CD8-positive, alpha-beta memory T cell (primary cell): ENCODE data around the gene ACSM6. TPM values are rescaled to one million over a fixed set of nuclear protein-coding genes. Genes with fewer than 3 reads are reported as not detected.

ENCODE experiments used
- CTCF ChIA-PET: fragments of 350-600 bp; sonication (Branson Sonifier 250); formaldehyde crosslinking; loops from one replicate; lab custom pipeline; 2021; ENCODE audit warnings: antibody characterized with exemption; lab: Charles Lee
- POLR2A ChIA-PET: fragments of 350-600 bp; sonication (Branson Sonifier 250); formaldehyde crosslinking; loops from one replicate; lab custom pipeline; 2021; ENCODE audit warnings: antibody characterized with exemption; lab: Charles Lee
- DNase-seq, 5 donors: peaks; one replicate each; pipeline versions ENCODE4 v3.0.0 to v3.0.0-alpha.2; 2020 to 2022; ENCODE audit warnings: mixed read lengths in 1 of 5
- H3K27ac ChIP-seq: one replicate; pipeline ENCODE4 v1.7.0; 2013; ENCODE audit warnings: low read depth, mild to moderate bottlenecking, low read length, moderate library complexity
- H3K27me3 ChIP-seq: 2 replicates; pipeline ENCODE4 v1.7.0; 2013; ENCODE audit warnings: low read length, mild to moderate bottlenecking; ENCODE audit not compliant: insufficient read depth, poor library complexity, severe bottlenecking
- H3K36me3 ChIP-seq: 2 replicates; pipeline ENCODE4 v1.7.0; 2013; ENCODE audit warnings: mild to moderate bottlenecking, low read length, moderate library complexity; ENCODE audit not compliant: insufficient read depth
- H3K4me1 ChIP-seq: 2 replicates; pipeline ENCODE4 v1.7.0; 2013; ENCODE audit warnings: mild to moderate bottlenecking, low read length, moderate library complexity; ENCODE audit not compliant: insufficient read depth
- H3K4me3 ChIP-seq: 2 replicates; pipeline ENCODE4 v1.7.0; 2013; ENCODE audit warnings: mild to moderate bottlenecking, low read length
- H3K9me3 ChIP-seq: 2 replicates; pipeline ENCODE4 v1.7.0; 2013; ENCODE audit warnings: mild to moderate bottlenecking, low read length
- H3K27ac Mint-ChIP-seq, 8 donors: one replicate each; pipeline ENCODE4 v1.8.0; 2020 to 2021; ENCODE audit warnings: mixed read lengths in 8 of 8, mild to moderate bottlenecking in 6 of 8, inconsistent platforms in 3 of 8, moderate library complexity in 3 of 8
- H3K27me3 Mint-ChIP-seq, 2 donors: one replicate each; pipeline ENCODE4 v1.8.0; 2020 to 2021; ENCODE audit warnings: mixed read lengths in 2 of 2, mild to moderate bottlenecking in 1 of 2, moderate library complexity in 1 of 2
- H3K36me3 Mint-ChIP-seq, 3 donors: one replicate each; pipeline ENCODE4 v1.8.0; 2020 to 2021; ENCODE audit warnings: mixed read lengths in 3 of 3, inconsistent platforms in 1 of 3, mild to moderate bottlenecking in 1 of 3
- H3K4me1 Mint-ChIP-seq, 3 donors: one replicate each; pipeline ENCODE4 v1.8.0; 2020 to 2021; ENCODE audit warnings: mixed read lengths in 3 of 3, inconsistent platforms in 1 of 3, mild to moderate bottlenecking in 1 of 3
- H3K4me3 Mint-ChIP-seq, 7 donors: one replicate each; pipeline ENCODE4 v1.8.0; 2020 to 2021; ENCODE audit warnings: mixed read lengths in 7 of 7, mild to moderate bottlenecking in 6 of 7, moderate library complexity in 4 of 7, inconsistent platforms in 2 of 7
- H3K9me3 Mint-ChIP-seq, 5 donors: one replicate each; pipeline ENCODE4 v1.8.0; 2020 to 2022; ENCODE audit warnings: mixed read lengths in 5 of 5, mild to moderate bottlenecking in 3 of 5, moderate library complexity in 2 of 5, inconsistent platforms in 1 of 5
- polyA plus RNA-seq: library from polyadenylated mRNA; unstranded; fragments of 300-500 nt; fragmentation: Illumina TruSeq; gene quantifications from one replicate; pipeline ENCODE4 v1.2.3, GENCODE V29; 2021
- total RNA-seq, 2 experiments: library from RNA; stranded (reverse); gene quantifications; one replicate each; pipeline ENCODE4 v1.2.3, GENCODE V29; 2021

The ACSM6 gene
- total RNA-seq (not detected), polyA plus RNA-seq (not detected)

GRCh38 chr10:95193944-95194343, at the start of gene ACSM6:
Gene ACSM6, plus strand, starts transcription at chr10:95194238. Its CDS starts 248 bp downstream, at chr10:95194486.
- Mint-ChIP-seq H3K36me3 (no peaks in the 10 kb centered on the region), H3K27me3 (peaks cover 0 to 12% of the 10 kb centered on the region in 2 donors), H3K9me3 (peaks cover 0 to 7% (median 0%) of the 10 kb centered on the region in 5 donors), H3K27ac (no peak within 1 kb of the TSS), H3K4me1 (no peaks in the 10 kb centered on the region), H3K4me3 (no peak within 1 kb of the TSS)
- H3K27ac ChIP-seq = no peak within 1 kb of the TSS
- H3K4me1 ChIP-seq = no peaks in the 10 kb centered on the region
- no peaks in the 10 kb centered on the region for H3K27me3 ChIP-seq
- DNase-seq = no peak
- POLR2A ChIA-PET = no interaction called here
- no peak within 1 kb of the TSS for H3K4me3 ChIP-seq
- H3K36me3 ChIP-seq = no peaks in the 10 kb centered on the region
- H3K9me3 ChIP-seq = no peaks in the 10 kb centered on the region
- CTCF ChIA-PET = no interaction called here

GRCh38 chr10:95168694-95169093, 25.3 kb upstream of the ACSM6 start:
- Mint-ChIP-seq H3K4me1 (no peaks in the 10 kb centered on the region), H3K4me3 (no peak overlapping the region), H3K9me3 (peaks cover 0 to 22% (median 10%) of the 10 kb centered on the region in 5 donors), H3K36me3 (no peaks in the 10 kb centered on the region), H3K27me3 (peaks cover 0 to 3% of the 10 kb centered on the region in 2 donors), H3K27ac (no peak overlapping the region)
- ChIA-PET POLR2A (no interaction called here), CTCF (no interaction called here)
- no peaks in the 10 kb centered on the region for H3K36me3 ChIP-seq
- DNase-seq = no peak
- H3K4me1 ChIP-seq = no peaks in the 10 kb centered on the region
- no peak overlapping the region for H3K27ac ChIP-seq
- no peaks in the 10 kb centered on the region for H3K9me3 ChIP-seq
- H3K4me3 ChIP-seq = no peak overlapping the region
- no peaks in the 10 kb centered on the region for H3K27me3 ChIP-seq

GRCh38 chr10:95169522-95169921, 24.5 kb upstream of the ACSM6 start:
- DNase-seq = no peak
- H3K27ac ChIP-seq = no peak overlapping the region
- H3K4me1 ChIP-seq = no peaks in the 10 kb centered on the region
- H3K4me3 ChIP-seq = no peak overlapping the region
- H3K27me3 Mint-ChIP-seq = peaks cover 0 to 3% of the 10 kb centered on the region in 2 donors
- no peak overlapping the region for H3K4me3 Mint-ChIP-seq
- no peaks in the 10 kb centered on the region for H3K4me1 Mint-ChIP-seq
- H3K27me3 ChIP-seq = no peaks in the 10 kb centered on the region
- H3K36me3 Mint-ChIP-seq = no peaks in the 10 kb centered on the region
- H3K9me3 ChIP-seq = no peaks in the 10 kb centered on the region
- H3K9me3 Mint-ChIP-seq = peaks cover 0 to 14% (median 4%) of the 10 kb centered on the region in 5 donors
- H3K36me3 ChIP-seq = no peaks in the 10 kb centered on the region
- CTCF ChIA-PET = no interaction called here
- POLR2A ChIA-PET = no interaction called here
- no peak overlapping the region for H3K27ac Mint-ChIP-seq

DNA sequence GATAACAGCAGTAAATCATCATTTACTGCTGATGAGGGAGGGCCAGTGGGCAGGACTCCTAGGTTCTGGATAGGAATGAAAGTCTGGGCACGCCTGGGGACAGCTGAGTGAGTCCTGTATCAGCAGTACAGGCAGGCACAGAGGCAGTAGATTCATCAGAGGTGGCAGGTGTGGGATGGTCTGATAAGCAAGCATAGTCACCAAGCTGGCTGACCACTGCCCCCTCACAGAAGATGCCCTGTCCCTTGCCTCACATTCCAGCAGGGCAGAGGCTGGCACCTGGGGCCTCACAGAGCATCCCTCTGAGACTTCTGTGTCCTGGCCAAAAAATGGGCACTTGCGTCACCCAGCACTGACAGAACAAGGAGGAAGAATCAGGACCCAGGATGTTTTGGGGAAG, 23.2 kb upstream of the ACSM6 start:
- Histone ChIP-seq H3K4me1 (no peaks in the 10 kb centered on the region), H3K27ac (no peak overlapping the region), H3K36me3 (no peaks in the 10 kb centered on the region), H3K9me3 (no peaks in the 10 kb centered on the region), H3K4me3 (no peak overlapping the region), H3K27me3 (no peaks in the 10 kb centered on the region)
- Mint-ChIP-seq H3K4me1 (no peaks in the 10 kb centered on the region), H3K27ac (no peak overlapping the region), H3K36me3 (no peaks in the 10 kb centered on the region), H3K9me3 (peaks cover 0 to 13% (median 2%) of the 10 kb centered on the region in 5 donors), H3K27me3 (peaks cover 3 to 5% of the 10 kb centered on the region in 2 donors), H3K4me3 (no peak overlapping the region)
- DNase-seq = no peak
- ChIA-PET CTCF (no interaction called here), POLR2A (no interaction called here)

DNA sequence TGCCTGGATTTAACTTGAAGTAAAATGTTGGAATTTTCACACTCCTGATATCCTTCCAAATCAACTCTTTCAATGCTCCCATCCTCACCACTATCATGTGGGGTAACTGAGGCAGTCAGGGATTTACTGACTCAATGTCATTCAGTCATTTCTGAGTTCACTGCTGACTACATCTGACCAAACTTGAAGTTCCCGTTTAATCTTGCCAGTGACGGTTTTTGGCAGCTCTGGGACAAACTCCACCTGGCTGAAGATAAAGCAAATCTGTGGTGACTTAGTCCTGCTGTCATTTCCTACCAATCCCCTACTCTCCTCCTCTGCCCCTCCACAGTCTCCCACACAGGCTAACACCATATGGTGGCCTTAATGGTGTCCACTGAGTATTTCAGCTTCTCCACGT, 22.7 kb upstream of the ACSM6 start:
- peaks cover 0 to 11% (median 2%) of the 10 kb centered on the region in 5 donors for H3K9me3 Mint-ChIP-seq
- H3K9me3 ChIP-seq = no peaks in the 10 kb centered on the region

DNA sequence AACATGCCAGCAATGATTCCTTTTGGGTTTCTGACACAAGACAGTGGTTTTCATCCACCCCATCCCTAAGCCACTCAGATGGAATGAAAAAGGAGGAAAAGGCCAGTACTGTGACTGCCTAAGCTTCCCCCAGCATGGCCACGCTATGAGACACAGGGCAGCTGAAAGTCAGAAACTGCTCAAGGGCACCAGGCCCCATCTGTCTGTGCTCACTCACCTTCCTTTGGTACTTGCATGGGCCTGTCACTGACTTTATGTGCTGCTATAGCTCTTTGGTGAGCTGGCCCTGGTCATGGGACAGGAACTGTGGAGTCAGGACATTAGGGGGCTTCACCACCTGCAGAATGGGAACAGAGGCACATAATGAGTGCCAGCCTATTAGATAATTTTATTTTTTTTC, 21.2 kb upstream of the ACSM6 start:
- H3K4me3 Mint-ChIP-seq = no peak overlapping the region
- Histone ChIP-seq H3K27ac (no peak overlapping the region), H3K4me1 (no peaks in the 10 kb centered on the region), H3K9me3 (no peaks in the 10 kb centered on the region), H3K36me3 (no peaks in the 10 kb centered on the region), H3K4me3 (no peak overlapping the region), H3K27me3 (no peaks in the 10 kb centered on the region)
- H3K4me1 Mint-ChIP-seq = no peaks in the 10 kb centered on the region
- H3K27me3 Mint-ChIP-seq = peaks cover 5% of the 10 kb centered on the region in 2 donors
- H3K27ac Mint-ChIP-seq = no peak overlapping the region
- no peak for DNase-seq
- ChIA-PET CTCF (interaction anchor here (1.2 kb wide), 1 partner anchor 39 kb away, joined by 3 read pairs; no protein-coding TSS in a partner anchor), POLR2A (no interaction called here)
- H3K9me3 Mint-ChIP-seq = peaks cover 0 to 6% (median 0%) of the 10 kb centered on the region in 5 donors
- no peaks in the 10 kb centered on the region for H3K36me3 Mint-ChIP-seq

More for the DNA sequence above, 22.7 kb upstream of the ACSM6 start:
- CTCF ChIA-PET = no interaction called here
- Histone ChIP-seq H3K4me1 (no peaks in the 10 kb centered on the region), H3K27me3 (no peaks in the 10 kb centered on the region), H3K36me3 (no peaks in the 10 kb centered on the region), H3K4me3 (no peak overlapping the region), H3K27ac (no peak overlapping the region)
- H3K27me3 Mint-ChIP-seq = peaks cover 4 to 5% of the 10 kb centered on the region in 2 donors
- no peaks in the 10 kb centered on the region for H3K4me1 Mint-ChIP-seq
- POLR2A ChIA-PET = no interaction called here
- H3K27ac Mint-ChIP-seq = no peak overlapping the region
- no peak overlapping the region for H3K4me3 Mint-ChIP-seq
- no peaks in the 10 kb centered on the region for H3K36me3 Mint-ChIP-seq
- DNase-seq = no peak

GRCh38 chr10:95176101-95176500, 17.9 kb upstream of the ACSM6 start:
- H3K27ac Mint-ChIP-seq = no peak overlapping the region
- Histone ChIP-seq H3K27me3 (no peaks in the 10 kb centered on the region), H3K36me3 (no peaks in the 10 kb centered on the region), H3K4me3 (no peak overlapping the region), H3K9me3 (no peaks in the 10 kb centered on the region), H3K27ac (no peak overlapping the region), H3K4me1 (no peaks in the 10 kb centered on the region)
- H3K27me3 Mint-ChIP-seq = peaks cover 5% of the 10 kb centered on the region in 2 donors
- H3K36me3 Mint-ChIP-seq = no peaks in the 10 kb centered on the region
- H3K4me1 Mint-ChIP-seq = no peaks in the 10 kb centered on the region
- ChIA-PET CTCF (no interaction called here), POLR2A (no interaction called here)
- H3K9me3 Mint-ChIP-seq = no peaks in the 10 kb centered on the region
- no peak overlapping the region for H3K4me3 Mint-ChIP-seq
- no peak for DNase-seq

DNA sequence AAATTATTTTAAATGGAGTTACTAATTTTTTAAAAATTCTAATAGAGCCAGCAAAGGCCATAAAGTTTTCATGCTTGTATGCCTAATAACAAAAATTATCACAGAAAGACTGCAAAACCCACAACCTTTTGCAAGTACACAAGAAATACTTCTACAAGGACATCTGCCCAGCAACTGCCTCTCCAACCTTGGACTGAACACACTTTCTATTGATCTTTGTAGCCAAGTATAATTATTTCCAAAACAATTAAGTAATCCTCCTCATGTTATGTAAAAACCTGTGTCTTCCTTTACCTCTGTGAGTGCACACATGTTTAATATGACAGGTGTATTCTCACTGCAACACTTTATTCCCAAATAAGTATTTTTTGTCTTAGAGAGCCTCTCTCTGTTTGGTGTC, 16.6 kb upstream of the ACSM6 start:
- Mint-ChIP-seq H3K4me3 (no peak overlapping the region), H3K27me3 (peaks cover 5 to 13% of the 10 kb centered on the region in 2 donors), H3K27ac (no peak overlapping the region), H3K9me3 (no peaks in the 10 kb centered on the region), H3K4me1 (no peaks in the 10 kb centered on the region), H3K36me3 (no peaks in the 10 kb centered on the region)
- Histone ChIP-seq H3K36me3 (no peaks in the 10 kb centered on the region), H3K4me1 (no peaks in the 10 kb centered on the region), H3K4me3 (no peak overlapping the region), H3K27ac (no peak overlapping the region), H3K9me3 (no peaks in the 10 kb centered on the region), H3K27me3 (no peaks in the 10 kb centered on the region)
- ChIA-PET CTCF (no interaction called here), POLR2A (no interaction called here)
- DNase-seq = no peak
